Measurements from ENCODE around the gene MBD4.
"Not testable (repeated sequence)": the region's sequence is repeated elsewhere in the genome, so short reads cannot be mapped to it uniquely, and the experiment has no call there.

- not testable (repeated sequence) for TF ChIP-seq CTCF (conservative IDR thresholded peaks at IDR 0.05; ENCODE audit: low read length); EZH2phosphoT487 (IDR thresholded peaks at IDR 0.05; ENCODE audit: borderline replicate concordance, low read depth, low read length)
Observed at GRCh38 chr3:129413238-129413637, 26.5 kb downstream of the MBD4 start.
